Fibroblast of villous mesenchyme (primary cell): ENCODE measurements around the gene NCOA1. TPM values are rescaled to one million over a fixed set of nuclear protein-coding genes. Genes with fewer than 3 reads are reported as not detected.
"Not testable (repeated sequence)": the region's sequence is repeated elsewhere in the genome, so short reads cannot be mapped to it uniquely, and the experiment has no call there.

Experiments
- DNase-seq: peaks from one replicate; pipeline ENCODE4 v3.0.0-alpha.2; 2010; ENCODE audit warnings: low read depth
- H3K4me3 ChIP-seq: 2 replicates; pipeline ENCODE4 v1.5.1; 2011; ENCODE audit warnings: low read depth, mild to moderate bottlenecking, low read length
- total RNA-seq: library from RNA; depleted of rRNA; stranded (reverse); fragments of >200 nt; gene quantifications from 2 replicates; pipeline ENCODE4 v1.2.3, GENCODE V29; 2012
- TF ChIP-seq, protein P1 (sequence below): IDR thresholded peaks from 2 replicates; pipeline ENCODE4 v1.5.1; 2012; ENCODE audit warnings: low read depth, mild to moderate bottlenecking, low read length; ENCODE audit not compliant: insufficient read depth

NCOA1 gene
- total RNA-seq, 1 donor: 19.0 TPM

DNA sequence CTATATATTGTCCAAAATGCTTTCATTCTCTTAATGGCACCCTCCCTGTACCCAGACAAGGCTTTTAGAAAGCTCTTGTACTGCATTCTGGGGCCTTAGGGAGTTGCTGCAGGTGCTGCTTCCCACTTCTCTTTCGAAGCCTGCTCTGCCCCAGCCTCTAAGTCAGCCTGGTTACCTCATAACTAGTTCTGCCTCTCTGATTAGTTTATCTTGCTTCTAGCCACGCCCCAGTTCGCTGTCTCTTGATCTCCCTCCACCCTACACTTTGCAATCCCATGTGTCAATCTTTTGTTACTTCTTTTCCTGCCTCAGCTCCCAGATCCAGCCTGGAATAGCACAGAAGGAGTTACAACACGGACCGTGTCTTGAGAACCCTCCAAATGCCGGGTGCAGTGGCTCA, 13.8 kb upstream of the NCOA1 start:
- TF ChIP-seq, protein P1, sequence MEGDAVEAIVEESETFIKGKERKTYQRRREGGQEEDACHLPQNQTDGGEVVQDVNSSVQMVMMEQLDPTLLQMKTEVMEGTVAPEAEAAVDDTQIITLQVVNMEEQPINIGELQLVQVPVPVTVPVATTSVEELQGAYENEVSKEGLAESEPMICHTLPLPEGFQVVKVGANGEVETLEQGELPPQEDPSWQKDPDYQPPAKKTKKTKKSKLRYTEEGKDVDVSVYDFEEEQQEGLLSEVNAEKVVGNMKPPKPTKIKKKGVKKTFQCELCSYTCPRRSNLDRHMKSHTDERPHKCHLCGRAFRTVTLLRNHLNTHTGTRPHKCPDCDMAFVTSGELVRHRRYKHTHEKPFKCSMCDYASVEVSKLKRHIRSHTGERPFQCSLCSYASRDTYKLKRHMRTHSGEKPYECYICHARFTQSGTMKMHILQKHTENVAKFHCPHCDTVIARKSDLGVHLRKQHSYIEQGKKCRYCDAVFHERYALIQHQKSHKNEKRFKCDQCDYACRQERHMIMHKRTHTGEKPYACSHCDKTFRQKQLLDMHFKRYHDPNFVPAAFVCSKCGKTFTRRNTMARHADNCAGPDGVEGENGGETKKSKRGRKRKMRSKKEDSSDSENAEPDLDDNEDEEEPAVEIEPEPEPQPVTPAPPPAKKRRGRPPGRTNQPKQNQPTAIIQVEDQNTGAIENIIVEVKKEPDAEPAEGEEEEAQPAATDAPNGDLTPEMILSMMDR: no peak
- no peak for DNase-seq
- no peak overlapping the region for H3K4me3 ChIP-seq

DNA sequence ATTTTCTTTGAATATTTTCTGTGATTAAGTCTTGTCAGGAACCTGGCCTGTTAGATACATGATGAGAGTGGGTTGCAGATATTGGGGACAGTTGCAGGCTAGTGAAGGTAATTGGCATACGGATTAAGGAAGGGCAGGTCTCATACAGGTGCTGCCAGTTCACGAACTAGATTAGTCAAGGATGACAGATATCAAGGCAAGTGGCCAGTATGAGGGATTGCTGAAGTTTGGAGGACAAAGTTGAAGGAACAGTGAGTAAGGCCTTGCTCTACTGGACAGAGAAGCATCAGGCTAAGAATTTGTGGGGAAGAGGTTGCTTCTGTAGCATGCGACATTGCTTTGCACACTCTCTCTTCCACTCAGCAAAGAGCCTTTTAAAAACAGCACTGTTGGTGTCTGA, 12.8 kb upstream of the NCOA1 start:
- no peak for DNase-seq
- no peak overlapping the region for H3K4me3 ChIP-seq
- TF ChIP-seq, protein P1: no peak

DNA sequence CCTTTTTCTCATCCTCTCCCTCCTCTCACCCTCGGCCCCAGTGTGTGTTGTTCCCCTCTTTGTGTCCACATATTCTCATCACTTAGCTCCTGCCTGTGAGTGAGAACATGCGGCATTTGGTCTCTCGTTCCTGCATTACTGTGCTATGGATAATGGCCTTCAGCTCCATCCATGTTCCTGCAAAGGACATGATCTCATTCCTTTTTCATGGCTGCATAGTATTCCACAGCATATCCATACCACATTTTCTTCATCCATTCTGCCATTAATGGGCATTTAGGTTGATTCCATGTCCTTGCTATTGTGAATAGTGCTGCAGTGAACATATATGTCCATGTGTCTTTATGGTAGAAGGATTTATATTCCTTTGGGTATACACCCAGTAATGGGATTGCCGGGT, 10.8 kb upstream of the NCOA1 start:
- DNase-seq: no peak
- no peak overlapping the region for H3K4me3 ChIP-seq
- TF ChIP-seq, protein P1: no peak

DNA sequence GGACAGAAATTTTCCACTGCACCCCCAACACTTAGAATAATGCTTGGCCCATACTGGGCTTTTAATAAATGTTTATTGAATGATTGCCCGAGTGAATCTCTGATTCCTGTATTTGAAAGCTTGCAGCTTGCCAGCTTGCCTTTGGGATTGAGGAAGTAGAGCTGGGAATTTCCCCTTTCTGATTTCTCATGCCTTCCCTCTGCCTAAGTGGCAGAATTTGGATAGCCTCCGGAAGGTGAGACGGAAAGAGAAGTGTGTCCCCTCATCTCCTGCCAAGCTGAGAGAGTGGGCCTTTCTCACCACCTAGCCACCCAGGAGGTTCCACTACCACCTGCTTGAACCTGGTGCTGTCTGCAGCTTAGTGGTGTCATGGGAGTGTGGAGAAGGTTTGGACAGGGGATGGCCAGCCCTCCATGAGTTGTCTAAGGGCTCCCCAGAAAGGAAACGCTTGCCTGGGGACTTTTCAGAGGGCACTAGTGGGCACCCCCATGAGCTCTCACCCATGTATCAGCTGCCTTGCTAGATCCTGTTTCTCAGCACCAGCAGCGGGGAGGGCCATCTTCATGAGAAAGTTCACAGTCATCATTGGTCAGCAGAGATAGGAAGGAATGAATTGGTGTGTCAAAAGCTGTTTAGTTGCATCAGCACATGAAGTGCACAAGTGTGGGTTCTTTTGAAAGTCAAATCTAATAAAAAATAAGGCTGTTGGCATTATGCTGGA, 8.6 kb upstream of the NCOA1 start:
- TF ChIP-seq, protein P1: no peak
- H3K4me3 ChIP-seq: no peak overlapping the region
- no peak for DNase-seq

DNA sequence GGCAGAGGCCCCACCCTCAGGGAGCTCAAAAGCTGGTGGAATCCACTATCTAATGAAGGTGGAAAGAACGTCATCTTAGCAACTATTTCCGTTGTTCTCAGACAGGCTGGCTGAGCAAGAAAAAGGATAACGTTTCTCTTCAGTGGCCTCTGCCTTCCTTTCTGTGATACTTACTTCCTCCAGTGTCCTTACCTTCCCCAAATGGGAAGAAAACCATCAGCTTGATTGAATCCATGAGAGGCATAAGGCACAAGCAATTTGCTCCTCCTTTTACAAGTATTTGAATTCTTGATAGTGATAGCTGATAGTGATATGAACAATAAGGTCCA, 8.1 kb upstream of the NCOA1 start:
- no peak overlapping the region for H3K4me3 ChIP-seq
- TF ChIP-seq, protein P1: no peak
- no peak for DNase-seq

DNA sequence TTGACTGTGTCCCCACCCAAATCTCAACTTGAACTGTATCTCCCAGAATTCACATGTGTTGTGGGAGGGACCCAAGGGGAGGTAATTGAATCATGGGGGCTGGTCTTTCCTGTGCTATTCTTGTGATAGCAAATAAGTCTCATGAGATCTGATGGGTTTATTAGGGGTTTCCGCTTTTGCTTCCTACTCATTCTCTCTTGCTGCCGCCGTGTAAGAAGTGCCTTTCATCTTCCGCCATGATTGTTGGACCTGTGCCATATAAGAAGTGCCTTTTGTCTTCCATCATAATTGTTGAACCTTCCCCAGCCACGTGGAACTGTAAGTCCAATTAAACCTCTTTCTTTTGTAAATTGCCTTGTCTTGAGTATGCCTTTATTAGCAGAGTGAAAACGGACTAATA, 6.4 kb upstream of the NCOA1 start:
- not testable (repeated sequence) for H3K4me3 ChIP-seq, DNase-seq

DNA sequence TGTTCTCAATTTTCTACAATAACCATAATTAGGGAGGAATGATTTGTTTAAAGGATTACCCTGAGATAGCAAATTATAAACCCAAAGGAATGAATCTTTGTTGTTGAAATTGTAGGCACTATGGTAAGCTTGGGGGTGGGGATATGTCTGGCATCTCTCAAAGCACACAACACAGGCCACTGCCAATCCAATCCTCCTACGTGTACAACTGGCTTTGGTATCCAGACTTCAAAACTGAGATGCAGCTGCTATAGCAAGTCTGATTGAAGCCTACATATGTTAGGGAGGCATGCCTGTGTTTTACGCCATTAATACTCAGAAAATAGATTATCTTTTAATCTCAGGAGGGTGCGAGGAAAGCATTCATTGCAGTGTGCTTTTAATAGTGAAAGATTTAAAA, 5.9 kb upstream of the NCOA1 start:
- no peak for DNase-seq
- TF ChIP-seq, protein P1: no peak

More for the DNA sequence above, 5.9 kb upstream of the NCOA1 start:
- no peak overlapping the region for H3K4me3 ChIP-seq
